SK-N-SH (cell line): Measurements from ENCODE around the gene APP. TPM values are rescaled to one million over a fixed set of nuclear protein-coding genes. Genes with fewer than 3 reads are reported as not detected.

ENCODE experiments used
- CTCF ChIA-PET: fragments of 300-600, 350-600 bp; formaldehyde crosslinking; extraction: SDS; loops from one replicate; lab custom pipeline; 2021; lab: Yijun Ruan, JAX
- POLR2A ChIA-PET: fragments of 350-600 bp; sonication (Branson Sonifier 250); formaldehyde crosslinking; extraction: SDS; loops from one replicate; lab custom pipeline; 2020; ENCODE audit warnings: antibody characterized with exemption, inconsistent platforms; lab: Yijun Ruan, JAX
- DNase-seq: peaks from one replicate; pipeline ENCODE4 v3.0.0; 2012
- H2AFZ ChIP-seq: fragments of 200-600 bp; sonication (generic); 2 replicates; pipeline ENCODE4 v1.8.1; 2016; ENCODE audit warnings: antibody characterized with exemption, mild to moderate bottlenecking, low read depth
- H3F3A ChIP-seq: fragments of 200-600 bp; sonication (generic); replicated peaks from 2 replicates; pipeline ENCODE3; 2016; ENCODE audit warnings: antibody characterized with exemption, mild to moderate bottlenecking; ENCODE audit not compliant: insufficient read depth
- H3K27ac ChIP-seq, 2 experiments: fragments of 200-500 bp in 1 of 2; fragments of 200-600 bp in 1 of 2; sonication (Bioruptor generic) in 1 of 2; sonication (generic), shearing (Covaris generic) in 1 of 2; 2 replicates each; pipeline versions ENCODE4 v1.5.1 to v1.6.1; 2014 to 2016; ENCODE audit warnings: low read depth in 2 of 2, inconsistent platforms in 1 of 2, low read length in 1 of 2, mild to moderate bottlenecking in 1 of 2, mixed read lengths in 1 of 2
- H3K27me3 ChIP-seq: fragments of 200-600 bp; sonication (generic), shearing (Covaris generic); 2 replicates; pipeline ENCODE4 v1.6.1; 2016; ENCODE audit warnings: mixed run types; ENCODE audit not compliant: insufficient read depth
- H3K36me3 ChIP-seq, 2 experiments: fragments of 200-500 bp in 1 of 2; fragments of 200-600 bp in 1 of 2; sonication (Bioruptor generic) in 1 of 2; sonication (generic) in 1 of 2; replicated peaks in 1 of 2; 2 replicates each; pipeline versions ENCODE3 to v1.5.1; 2014 to 2016; ENCODE audit warnings: low read length in 1 of 2, mild to moderate bottlenecking in 1 of 2; ENCODE audit not compliant: insufficient read depth in 2 of 2, control insufficient read depth in 1 of 2
- H3K4me1 ChIP-seq, 2 experiments: fragments of 200-500 bp in 1 of 2; fragments of 200-600 bp in 1 of 2; sonication (Bioruptor generic) in 1 of 2; sonication (generic), shearing (Covaris generic) in 1 of 2; 2 replicates each; pipeline versions ENCODE4 v1.5.1 to v1.6.1; 2014 to 2016; ENCODE audit warnings: low read depth in 1 of 2, low read length in 1 of 2, mixed run types in 1 of 2; ENCODE audit not compliant: insufficient read depth in 2 of 2, control insufficient read depth in 1 of 2
- H3K4me2 ChIP-seq: fragments of 200-600 bp; sonication (generic), shearing (Covaris generic); 2 replicates; pipeline ENCODE4 v1.6.1; 2017; ENCODE audit warnings: mixed run types
- H3K4me3 ChIP-seq, 2 experiments: fragments of 200-500 bp in 1 of 2; fragments of 200-600 bp in 1 of 2; sonication (Bioruptor generic) in 1 of 2; sonication (generic), shearing (Covaris generic) in 1 of 2; 2 replicates each; pipeline versions ENCODE4 v1.5.1 to v1.8.1; 2014 to 2016; ENCODE audit warnings: low read depth in 2 of 2, inconsistent platforms in 1 of 2, low read length in 1 of 2, mild to moderate bottlenecking in 1 of 2, mixed read lengths in 1 of 2, moderate library complexity in 1 of 2
- H3K79me2 ChIP-seq: fragments of 200-600 bp; sonication (generic); 2 replicates; pipeline ENCODE4 v1.8.1; 2017; ENCODE audit warnings: mild to moderate bottlenecking; ENCODE audit not compliant: insufficient read depth
- H3K9ac ChIP-seq: fragments of 200-600 bp; sonication (generic); 2 replicates; pipeline ENCODE4 v1.6.1; 2017; ENCODE audit warnings: mixed run types
- H3K9me2 ChIP-seq: fragments of 200-600 bp; sonication (generic); 2 replicates; pipeline ENCODE4 v1.6.1; 2017; ENCODE audit warnings: mixed run types
- H3K9me3 ChIP-seq: fragments of 200-600 bp; sonication (generic); 2 replicates; pipeline ENCODE4 v1.6.1; 2017; ENCODE audit warnings: mixed run types, mild to moderate bottlenecking, moderate library complexity
- H4K20me1 ChIP-seq: fragments of 200-600 bp; sonication (generic); 2 replicates; pipeline ENCODE4 v1.6.1; 2017; ENCODE audit warnings: mild to moderate bottlenecking, mixed run types; ENCODE audit not compliant: insufficient read depth
- CTCF ChIP-seq: fragments of 200-600 bp; sonication (generic); IDR thresholded peaks from 2 replicates; pipeline ENCODE4 v1.6.1; 2017; ENCODE audit warnings: antibody characterized with exemption, mild to moderate bottlenecking, moderate library complexity
- EP300 ChIP-seq, 2 experiments: IDR thresholded peaks; 2 replicates each; pipeline versions ENCODE4 v1.4.0 to v1.6.1; 2012; ENCODE audit warnings: borderline replicate concordance in 1 of 2, low read depth in 1 of 2, low read length in 1 of 2
- FOSL2 ChIP-seq: IDR thresholded peaks from 2 replicates; pipeline ENCODE4 v1.4.0; 2012; ENCODE audit warnings: low read depth, mild to moderate bottlenecking, moderate library complexity, borderline replicate concordance
- FOXM1 ChIP-seq: IDR thresholded peaks from 2 replicates; pipeline ENCODE4 v1.4.0; 2012; ENCODE audit warnings: low read depth, mild to moderate bottlenecking
- JUND ChIP-seq: IDR thresholded peaks from 2 replicates; pipeline ENCODE4 v1.4.0; 2012
- MAX ChIP-seq: IDR thresholded peaks from 2 replicates; pipeline ENCODE4 v1.4.0; 2012; ENCODE audit warnings: low read depth
- MEF2A ChIP-seq: IDR thresholded peaks from 2 replicates; pipeline ENCODE4 v1.4.0; 2012; ENCODE audit warnings: low read depth, borderline replicate concordance
- NRF1 ChIP-seq: IDR thresholded peaks from 2 replicates; pipeline ENCODE4 v1.6.1; 2012; ENCODE audit warnings: low read depth, mild to moderate bottlenecking, low read length
- PBX3 ChIP-seq: IDR thresholded peaks from 2 replicates; pipeline ENCODE4; 2012
- RAD21 ChIP-seq: IDR thresholded peaks from 2 replicates; pipeline ENCODE4 v1.6.1; 2012; ENCODE audit warnings: mild to moderate bottlenecking, low read length
- RCOR1 ChIP-seq: fragments of 150-350 bp; IDR thresholded peaks from 2 replicates; pipeline ENCODE4 v1.6.1; 2017; ENCODE audit warnings: antibody characterized with exemption, low read length
- REST ChIP-seq: IDR thresholded peaks from 2 replicates; pipeline ENCODE4 v1.6.1; 2012; ENCODE audit warnings: mild to moderate bottlenecking, low read depth, low read length, moderate library complexity
- RXRA ChIP-seq: IDR thresholded peaks from 2 replicates; pipeline ENCODE4 v1.4.0; 2012; ENCODE audit warnings: low read depth, mild to moderate bottlenecking, borderline replicate concordance
- SIN3A ChIP-seq: IDR thresholded peaks from 2 replicates; pipeline ENCODE4 v1.6.1; 2012; ENCODE audit warnings: low read depth, mild to moderate bottlenecking, low read length, moderate library complexity, borderline replicate concordance
- SMC3 ChIP-seq: IDR thresholded peaks from 2 replicates; pipeline ENCODE4 v1.6.1; 2012; ENCODE audit warnings: low read depth, low read length, improper control_type of control experiment
- TAF1 ChIP-seq: IDR thresholded peaks from 2 replicates; pipeline ENCODE4 v1.6.1; 2012; ENCODE audit warnings: low read depth, mild to moderate bottlenecking, low read length, moderate library complexity, borderline replicate concordance
- TCF12 ChIP-seq: IDR thresholded peaks from 2 replicates; pipeline ENCODE4 v1.4.0; 2012
- TEAD4 ChIP-seq: IDR thresholded peaks from 2 replicates; pipeline ENCODE4 v1.4.0; 2012; ENCODE audit warnings: mild to moderate bottlenecking, borderline replicate concordance; ENCODE audit not compliant: insufficient read depth
- USF1 ChIP-seq: IDR thresholded peaks from 2 replicates; pipeline ENCODE4 v1.4.0; 2012; ENCODE audit warnings: low read depth, borderline replicate concordance
- YY1 ChIP-seq: IDR thresholded peaks from 2 replicates; pipeline ENCODE4 v1.4.0; 2012; ENCODE audit warnings: low read depth, mild to moderate bottlenecking
- WGBS: methylation state at CpG from one replicate; pipeline ENCODE4 v1.1.6; 2017; ENCODE audit warnings: low lambda C conversion rate; 5-methylcytosine and 5-hydroxymethylcytosine counted together
- polyA plus RNA-seq, 3 experiments: library from polyadenylated mRNA; depleted of rRNA; stranded (reverse); fragments of >200 nt; gene quantifications; 2 replicates each; pipeline ENCODE4 v1.2.3, GENCODE V29; 2012

APP gene
- polyA plus RNA-seq, 1 of the 3 experiments (the other 2 are of a cell fraction) = 780 TPM

- Histone ChIP-seq H2AFZ (no peak overlapping the region), H3K79me2 (no peaks in the 10 kb centered on the region; the same call in 1 of the 2 replicates), H3K27ac (no peak overlapping the region; a peak in 1 of 4 replicates), H3K27me3 (no peaks in the 10 kb centered on the region), H3K4me2 (no peak overlapping the region), H3K9me3 (no peaks in the 10 kb centered on the region), H3K9ac (no peak overlapping the region), H4K20me1 (no peaks in the 10 kb centered on the region), H3F3A (no peaks in the 10 kb centered on the region), H3K4me1 (no peaks in the 10 kb centered on the region; a peak in 1 of 4 replicates), H3K9me2 (no peaks in the 10 kb centered on the region), H3K36me3 (no peaks in the 10 kb centered on the region), H3K4me3 (no peak overlapping the region)
- DNase-seq = no peak
- CTCF ChIA-PET = no interaction called here
- no peak for TF ChIP-seq RCOR1
- WGBS = 91% methylated on average over 6 of the region's 6 CpGs
- POLR2A ChIA-PET = no interaction called here
Observed at GRCh38 chr21:25927195-25927880, 243.2 kb downstream of the APP start.

GRCh38 chr21:25925936-25926335, 244.6 kb downstream of the APP start:
- no peak overlapping the region for H3K9ac ChIP-seq
- no peak overlapping the region for H2AFZ ChIP-seq
- no peaks in the 10 kb centered on the region for H3K27me3 ChIP-seq
- CTCF ChIA-PET = no interaction called here
- TF ChIP-seq PBX3 (no peak), CTCF (no peak), MEF2A (no peak), JUND (no peak), NRF1 (no peak), FOSL2 (no peak), YY1 (no peak), TCF12 (no peak), TAF1 (no peak), TEAD4 (no peak), FOXM1 (no peak), RXRA (no peak), RAD21 (no peak), RCOR1 (no peak), SMC3 (no peak), USF1 (no peak), EP300 (IDR thresholded peaks at IDR 0.05; ENCODE audit: borderline replicate concordance in 1 of 2, low read depth in 1 of 2, low read length in 1 of 2) (no peak), REST (no peak), SIN3A (no peak), MAX (no peak)
- no peak overlapping the region for H3K4me2 ChIP-seq
- H3K27ac ChIP-seq = no peak overlapping the region
- H3K4me1 ChIP-seq = no peaks in the 10 kb centered on the region; a peak in 1 of 4 replicates
- no peak overlapping the region for H3K4me3 ChIP-seq
- DNase-seq = no peak
- no peaks in the 10 kb centered on the region for H4K20me1 ChIP-seq
- H3K9me2 ChIP-seq = no peaks in the 10 kb centered on the region
- POLR2A ChIA-PET = no interaction called here
- no peaks in the 10 kb centered on the region for H3K9me3 ChIP-seq
- no peaks in the 10 kb centered on the region; the same call in 1 of the 2 replicates for H3K79me2 ChIP-seq
- no peaks in the 10 kb centered on the region for H3K36me3 ChIP-seq
- no peaks in the 10 kb centered on the region for H3F3A ChIP-seq
- 88% methylated on average over 2 of the region's 2 CpGs for WGBS
